SU-DHL-6 (cell line): Measurements from ENCODE around the gene BTBD1.

Experiments used
- H2AFZ ChIP-seq: fragments of 200-600 bp; sonication (generic); 2 replicates; pipeline ENCODE4 v1.6.1; 2014; ENCODE audit warnings: low read depth, mild to moderate bottlenecking, moderate library complexity, mixed read lengths, antibody characterized with exemption, low read length; ENCODE audit not compliant: severe bottlenecking
- H3F3A ChIP-seq: fragments of 200-600 bp; shearing (Covaris generic); 2 replicates; pipeline ENCODE4 v1.6.0; 2016; ENCODE audit warnings: antibody characterized with exemption, mild to moderate bottlenecking; ENCODE audit not compliant: insufficient read depth
- H3K27ac ChIP-seq: fragments of 200-600 bp; sonication (generic); 2 replicates; pipeline ENCODE4 v1.5.1; 2016; ENCODE audit warnings: low read depth, mild to moderate bottlenecking, low read length, moderate library complexity, mixed read lengths
- H3K27me3 ChIP-seq: fragments of 200-600 bp; sonication (generic), shearing (Covaris generic); 2 replicates; pipeline ENCODE4 v1.6.0; 2014; ENCODE audit warnings: mild to moderate bottlenecking, low read length
- H3K36me3 ChIP-seq: fragments of 200-600 bp; sonication (generic); 2 replicates; pipeline ENCODE4 v1.6.1; 2014; ENCODE audit warnings: mild to moderate bottlenecking, low read length, mixed read lengths
- H3K4me2 ChIP-seq: fragments of 300-600, 200-600 bp; shearing (Covaris generic), sonication (generic); 2 replicates; pipeline ENCODE4 v1.6.0; 2014; ENCODE audit warnings: low read length, low read depth, mild to moderate bottlenecking; ENCODE audit not compliant: poor library complexity, severe bottlenecking
- H3K4me3 ChIP-seq: fragments of 200-600 bp; sonication (generic); 2 replicates; pipeline ENCODE4 v1.5.1; 2014; ENCODE audit warnings: antibody characterized with exemption, low read length, mild to moderate bottlenecking, mixed read lengths; ENCODE audit not compliant: insufficient read depth, poor library complexity, severe bottlenecking
- H3K79me2 ChIP-seq: fragments of 200-600 bp; sonication (generic); 2 replicates; pipeline ENCODE4 v1.6.1; 2014; ENCODE audit warnings: mild to moderate bottlenecking, low read length, moderate library complexity; ENCODE audit not compliant: insufficient read depth
- H3K9ac ChIP-seq: fragments of 200-600 bp; sonication (generic); 2 replicates; pipeline ENCODE4 v1.7.0; 2014; ENCODE audit warnings: mild to moderate bottlenecking, low read length
- H3K9me2 ChIP-seq: fragments of 200-600 bp; sonication (generic); replicated peaks from 2 replicates; pipeline ENCODE4 v1.6.1; 2014; ENCODE audit warnings: low read length; ENCODE audit not compliant: insufficient read depth
- H3K9me3 ChIP-seq: fragments of 200-600 bp; sonication (generic); 2 replicates; pipeline ENCODE4 v1.6.1; 2014; ENCODE audit warnings: low read length, mixed read lengths; ENCODE audit not compliant: insufficient read depth
- H4K20me1 ChIP-seq: fragments of 200-600 bp; sonication (generic); 2 replicates; pipeline ENCODE4 v1.6.1; 2014; ENCODE audit warnings: low read depth, mild to moderate bottlenecking, antibody characterized with exemption, low read length, moderate library complexity, mixed read lengths
- CTCF ChIP-seq: fragments of 200-600 bp; sonication (generic); IDR thresholded peaks from one replicate; pipeline ENCODE4 v1.5.1; 2017; ENCODE audit warnings: antibody characterized with exemption, mild to moderate bottlenecking, low read length, moderate library complexity; ENCODE audit not compliant: insufficient read depth, poor library complexity, severe bottlenecking
- EZH2phosphoT487 ChIP-seq: fragments of 200-600 bp; sonication (generic), shearing (Covaris generic); conservative IDR thresholded peaks from 2 replicates; pipeline ENCODE4 v1.6.1; 2018; ENCODE audit warnings: mild to moderate bottlenecking, antibody characterized with exemption, low read length, moderate library complexity, mixed read lengths

The BTBD1 gene

DNA sequence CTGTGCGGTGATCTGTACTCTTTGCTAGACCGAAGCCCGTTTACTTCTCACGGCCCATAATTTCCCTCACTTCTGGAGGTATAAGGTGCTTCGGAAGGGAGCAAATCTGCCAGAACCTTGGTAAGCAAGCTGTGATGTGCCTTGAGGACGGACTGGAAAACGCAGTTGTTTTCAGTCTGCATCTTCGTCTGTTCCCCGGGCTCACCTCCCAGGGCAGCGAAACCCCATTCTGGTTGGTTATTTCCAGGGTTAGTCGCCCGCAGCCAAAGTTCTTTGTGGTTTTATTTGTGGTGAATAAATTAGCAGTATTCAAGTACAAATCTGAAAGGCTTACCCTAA, 80.6 kb downstream of the BTBD1 start:
- H3K9me3 ChIP-seq, result no peaks in the 10 kb centered on the region
- H3K4me3 ChIP-seq, result peak overlapping the region; percentile 77
- H2AFZ ChIP-seq, result peak overlapping the region; percentile 75
- no peak overlapping the region for H3K27ac ChIP-seq
- no peaks in the 10 kb centered on the region for H3F3A ChIP-seq
- peaks cover 12% of the 10 kb centered on the region for H3K36me3 ChIP-seq
- H3K79me2 ChIP-seq, result peaks cover 27% of the 10 kb centered on the region
- no peaks in the 10 kb centered on the region for H3K9me2 ChIP-seq
- H3K9ac ChIP-seq, result peak overlapping the region; percentile 75
- peak overlapping the region; percentile 95 for H3K4me2 ChIP-seq
- no peaks in the 10 kb centered on the region for H4K20me1 ChIP-seq
- TF ChIP-seq EZH2phosphoT487 (no peak), CTCF (no peak)
- no peaks in the 10 kb centered on the region for H3K27me3 ChIP-seq

GRCh38 chr15:82985688-82986441, 81.2 kb downstream of the BTBD1 start, which contains the start of gene RAMAC:
Gene RAMAC, plus strand, starts transcription at chr15:82986210. Its CDS starts 2,809 bp downstream, at chr15:82989019.
- no peaks in the 10 kb centered on the region for H4K20me1 ChIP-seq
- no peaks in the 10 kb centered on the region for H3K9me3 ChIP-seq
- no peaks in the 10 kb centered on the region for H3F3A ChIP-seq
- peak within 1 kb of the TSS; percentile 77 for H3K4me3 ChIP-seq
- TF ChIP-seq EZH2phosphoT487 (no peak), CTCF (no peak)
- no peaks in the 10 kb centered on the region for H3K27me3 ChIP-seq
- peaks cover 11% of the 10 kb centered on the region for H3K36me3 ChIP-seq
- peaks cover 27% of the 10 kb centered on the region for H3K79me2 ChIP-seq
- H3K4me2 ChIP-seq, result peak within 1 kb of the TSS; percentile 95
- peak within 1 kb of the TSS; percentile 75 for H3K9ac ChIP-seq
- H3K27ac ChIP-seq, result peak within 1 kb of the TSS; percentile 49
- no peaks in the 10 kb centered on the region for H3K9me2 ChIP-seq
- peak within 1 kb of the TSS; percentile 75 for H2AFZ ChIP-seq

- TF ChIP-seq CTCF, result no peak
- no peak for TF ChIP-seq EZH2phosphoT487
- peaks cover 7% of the 10 kb centered on the region; the same call in 1 of the 2 replicates for H3K79me2 ChIP-seq
- H3F3A ChIP-seq, result no peaks in the 10 kb centered on the region
- H3K9me3 ChIP-seq, result no peaks in the 10 kb centered on the region
- no peak overlapping the region for H3K9ac ChIP-seq
- H3K27me3 ChIP-seq, result no peaks in the 10 kb centered on the region
- H2AFZ ChIP-seq, result no peak overlapping the region
- H3K27ac ChIP-seq, result no peak overlapping the region
- H3K4me3 ChIP-seq, result no peak overlapping the region
- no peaks in the 10 kb centered on the region for H4K20me1 ChIP-seq
- H3K36me3 ChIP-seq, result no peaks in the 10 kb centered on the region
- H3K9me2 ChIP-seq, result no peaks in the 10 kb centered on the region
- H3K4me2 ChIP-seq, result no peak overlapping the region
Measured at GRCh38 chr15:82980981-82981380, 86.1 kb downstream of the BTBD1 start.
